HCT116 (cell line): ENCODE measurements around the gene MYH14. TPM values are rescaled to one million over a fixed set of nuclear protein-coding genes. Genes with fewer than 3 reads are reported as not detected.

Experiments
- ATAC-seq: fragments of 200-7000 bp; cut with Tn5 transposase; 2 replicates; pipeline ENCODE4 v1.9.1; 2020; ENCODE audit warnings: mild to moderate bottlenecking, moderate library complexity
- BruUV-seq: library from RNA; stranded (reverse); fragments of 400-500 nt; replicated peaks from 2 replicates; lab custom pipeline; 2021; lab: Mats Ljungman, UMichigan
- CTCF ChIA-PET: fragments of 300-600 bp; sonication (Branson Sonifier 250); formaldehyde crosslinking; loops from one replicate; lab custom pipeline; 2021; ENCODE audit warnings: antibody characterized with exemption; lab: Charles Lee
- POLR2A ChIA-PET: fragments of 300-600, 350-600 bp; sonication (Branson Sonifier 250); formaldehyde crosslinking; loops from one replicate; lab custom pipeline; 2021; ENCODE audit warnings: antibody characterized with exemption; lab: Charles Lee
- RAD21 ChIA-PET, 2 experiments: fragments of 300-600 bp; sonication (Branson Sonifier 250); formaldehyde crosslinking; loops; one replicate each; lab custom pipeline; 2023; ENCODE audit warnings: low total read pairs in 2 of 2; ENCODE audit not compliant: uncharacterized antibody in 2 of 2, unreplicated experiment in 2 of 2, low non-redundant PET in 1 of 2; lab: Charles Lee
- DNase-seq: peaks from one replicate; pipeline ENCODE4 v3.0.0-alpha.2; 2010; ENCODE audit warnings: low read depth, low spot score
- H2AFZ ChIP-seq: fragments of 200-600 bp; shearing (Covaris generic), sonication (generic); 2 replicates; pipeline ENCODE4 v1.6.1; 2017; ENCODE audit warnings: low read depth, mixed run types, mixed read lengths, antibody characterized with exemption, low read length; ENCODE audit not compliant: poor library complexity, severe bottlenecking
- H3K27ac ChIP-seq: 2 replicates; pipeline ENCODE4 v1.5.1; 2012; ENCODE audit warnings: low read depth, low read length
- H3K27me3 ChIP-seq: fragments of 200-600 bp; sonication (generic); 2 replicates; pipeline ENCODE4 v1.6.1; 2016; ENCODE audit warnings: mixed run types, low read length, mixed read lengths; ENCODE audit not compliant: insufficient read depth
- H3K36me3 ChIP-seq, 2 experiments: fragments of 200-500 bp in 1 of 2; fragments of 200-600 bp in 1 of 2; sonication (Bioruptor generic) in 1 of 2; sonication (generic) in 1 of 2; 2 replicates each; pipeline versions ENCODE4 v1.5.1 to v1.6.1; 2014 to 2016; ENCODE audit warnings: low read length in 2 of 2, inconsistent platforms in 1 of 2, mixed read lengths in 1 of 2, mixed run types in 1 of 2; ENCODE audit not compliant: insufficient read depth in 2 of 2, control insufficient read depth in 1 of 2
- H3K4me1 ChIP-seq, 2 experiments: fragments of 200-600 bp in 1 of 2; sonication (generic) in 1 of 2; 2 replicates each; pipeline versions ENCODE4 v1.5.1 to v1.6.1; 2012 to 2017; ENCODE audit warnings: low read length in 2 of 2, inconsistent platforms in 1 of 2, mild to moderate bottlenecking in 1 of 2, mixed read lengths in 1 of 2, mixed run types in 1 of 2, moderate library complexity in 1 of 2; ENCODE audit not compliant: insufficient read depth in 2 of 2, control insufficient read depth in 1 of 2
- H3K4me2 ChIP-seq: fragments of 200-600 bp; sonication (generic); 2 replicates; pipeline ENCODE4 v1.6.1; 2017; ENCODE audit warnings: mixed run types, low read length, mixed read lengths
- H3K4me3 ChIP-seq, 2 experiments: fragments of 200-600 bp in 1 of 2; sonication (generic) in 1 of 2; replicated peaks in 1 of 2; 2 replicates each; pipeline ENCODE4 v1.5.1; 2011 to 2016; ENCODE audit warnings: low read length in 2 of 2, control low read depth in 1 of 2, low read depth in 1 of 2, mild to moderate bottlenecking in 1 of 2, mixed read lengths in 1 of 2, mixed run types in 1 of 2
- H3K79me2 ChIP-seq: fragments of 200-600 bp; sonication (generic); 2 replicates; pipeline ENCODE4 v1.6.1; 2017; ENCODE audit warnings: mild to moderate bottlenecking, mixed run types, low read length, moderate library complexity, mixed read lengths; ENCODE audit not compliant: insufficient read depth
- H3K9ac ChIP-seq: fragments of 200-600 bp; sonication (generic); 2 replicates; pipeline ENCODE4 v1.6.1; 2016; ENCODE audit warnings: low read length, mixed read lengths
- H3K9me2 ChIP-seq: fragments of 200-600 bp; sonication (generic), shearing (Covaris generic); 2 replicates; pipeline ENCODE4 v1.6.1; 2017; ENCODE audit warnings: mixed run types, mild to moderate bottlenecking, moderate library complexity; ENCODE audit not compliant: insufficient read depth
- H3K9me3 ChIP-seq, 2 experiments: fragments of 200-500 bp in 1 of 2; fragments of 200-600 bp in 1 of 2; sonication (Bioruptor generic) in 1 of 2; sonication (generic) in 1 of 2; 2 replicates each; pipeline ENCODE4 v1.6.1; 2014 to 2017; ENCODE audit warnings: low read length in 2 of 2, mixed read lengths in 2 of 2, inconsistent platforms in 1 of 2, low read depth in 1 of 2, mild to moderate bottlenecking in 1 of 2, mixed run types in 1 of 2, moderate library complexity in 1 of 2; ENCODE audit not compliant: control insufficient read depth in 1 of 2, insufficient read depth in 1 of 2
- H4K20me1 ChIP-seq: fragments of 200-600 bp; sonication (generic), shearing (Covaris generic); 2 replicates; pipeline ENCODE4 v1.6.1; 2017; ENCODE audit warnings: mixed run types, mild to moderate bottlenecking, moderate library complexity; ENCODE audit not compliant: insufficient read depth
- CBX3 ChIP-seq: IDR thresholded peaks from 2 replicates; pipeline ENCODE4 v1.6.1; 2012; ENCODE audit warnings: low read depth
- FOSL1 ChIP-seq: IDR thresholded peaks from 2 replicates; pipeline ENCODE4 v1.6.1; 2012; ENCODE audit warnings: low read depth
- RAD21 ChIP-seq: IDR thresholded peaks from 2 replicates; pipeline ENCODE4 v1.6.1; 2012; ENCODE audit warnings: low read depth, mild to moderate bottlenecking
- YY1 ChIP-seq: IDR thresholded peaks from 2 replicates; pipeline ENCODE4 v1.6.1; 2011; ENCODE audit warnings: low read length, low read depth, moderate library complexity, mild to moderate bottlenecking; ENCODE audit not compliant: insufficient replicate concordance; ENCODE audit errors: extremely low read depth
- ZNF274 ChIP-seq: fragments of 200-500 bp; sonication (Bioruptor generic); IDR thresholded peaks from 2 replicates; pipeline ENCODE4 v1.6.1; 2014; ENCODE audit warnings: mild to moderate bottlenecking, low read depth, low read length, inconsistent platforms
- intact Hi-C: fragments of 100-400 bp; cut with micrococcal nuclease; formaldehyde crosslinking; loops from 2 replicates; pipeline ENCODE4 v1.10.0; 2022
- total RNA-seq: library from RNA; stranded (reverse); gene quantifications from one replicate; pipeline ENCODE4 v1.2.1, GENCODE V29; 2021; ENCODE audit not compliant: unreplicated experiment
- TF ChIP-seq, protein P1 (sequence below), 3 experiments: fragments of 200-600 bp in 1 of 3; sonication (generic) in 1 of 3; IDR thresholded peaks in 2 of 3; conservative IDR thresholded peaks in 1 of 3; 2 replicates each; pipeline ENCODE4 v1.5.1; 2012 to 2017; ENCODE audit warnings: low read depth in 2 of 3, low read length in 2 of 3, antibody characterized with exemption in 1 of 3, borderline replicate concordance in 1 of 3, control low read depth in 1 of 3, mild to moderate bottlenecking in 1 of 3, mixed read lengths in 1 of 3, mixed run types in 1 of 3, moderate library complexity in 1 of 3; ENCODE audit not compliant: insufficient read depth in 1 of 3

MYH14 gene
- total RNA-seq, 1 experiment from 2014 or later, result 60.1 TPM

DNA sequence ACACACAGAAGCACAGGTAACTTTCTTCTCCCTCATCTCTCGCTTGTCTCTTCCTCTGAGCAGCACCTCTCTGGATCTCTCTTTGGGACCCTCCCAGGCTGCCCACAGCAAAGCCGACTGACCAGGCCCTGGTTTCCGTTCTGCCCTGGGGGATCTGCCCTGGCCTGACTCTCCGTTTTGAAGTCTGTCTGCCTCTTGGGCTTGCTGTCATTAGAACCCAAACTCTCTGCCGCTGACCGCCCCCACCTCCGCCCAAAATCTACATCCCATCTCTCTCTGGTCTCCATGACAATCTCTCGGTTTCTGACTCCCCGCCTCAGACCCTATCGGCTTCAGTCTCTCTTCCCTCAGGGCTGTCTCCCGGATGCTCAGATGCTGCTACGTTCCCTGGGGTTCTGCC lies 118.8 kb downstream of the MYH14 start:
- Histone ChIP-seq H3K36me3 (peaks cover 2 to 6% of the 10 kb centered on the region in 2 experiments; a peak in 2 of 4 replicates), H3K27me3 (no peaks in the 10 kb centered on the region), H3K4me2 (no peak overlapping the region), H3K9ac (no peak overlapping the region), H3K9me3 (no peaks in the 10 kb centered on the region), H3K4me3 (no peak overlapping the region), H2AFZ (no peak overlapping the region), H3K9me2 (no peaks in the 10 kb centered on the region), H3K79me2 (no peaks in the 10 kb centered on the region; the same call in 1 of the 2 replicates), H3K27ac (no peak overlapping the region), H3K4me1 (peaks cover 3 to 19% of the 10 kb centered on the region in 2 experiments; a peak in 3 of 4 replicates), H4K20me1 (no peaks in the 10 kb centered on the region)
- no TSS peak for BruUV-seq
- DNase-seq (no peak), ATAC-seq (no peak)
- CTCF ChIA-PET, result no interaction called here
- TF ChIP-seq ZNF274 (no peak), RAD21 (no peak), FOSL1 (no peak), CBX3 (no peak), YY1 (no peak)
- TF ChIP-seq, protein P1, sequence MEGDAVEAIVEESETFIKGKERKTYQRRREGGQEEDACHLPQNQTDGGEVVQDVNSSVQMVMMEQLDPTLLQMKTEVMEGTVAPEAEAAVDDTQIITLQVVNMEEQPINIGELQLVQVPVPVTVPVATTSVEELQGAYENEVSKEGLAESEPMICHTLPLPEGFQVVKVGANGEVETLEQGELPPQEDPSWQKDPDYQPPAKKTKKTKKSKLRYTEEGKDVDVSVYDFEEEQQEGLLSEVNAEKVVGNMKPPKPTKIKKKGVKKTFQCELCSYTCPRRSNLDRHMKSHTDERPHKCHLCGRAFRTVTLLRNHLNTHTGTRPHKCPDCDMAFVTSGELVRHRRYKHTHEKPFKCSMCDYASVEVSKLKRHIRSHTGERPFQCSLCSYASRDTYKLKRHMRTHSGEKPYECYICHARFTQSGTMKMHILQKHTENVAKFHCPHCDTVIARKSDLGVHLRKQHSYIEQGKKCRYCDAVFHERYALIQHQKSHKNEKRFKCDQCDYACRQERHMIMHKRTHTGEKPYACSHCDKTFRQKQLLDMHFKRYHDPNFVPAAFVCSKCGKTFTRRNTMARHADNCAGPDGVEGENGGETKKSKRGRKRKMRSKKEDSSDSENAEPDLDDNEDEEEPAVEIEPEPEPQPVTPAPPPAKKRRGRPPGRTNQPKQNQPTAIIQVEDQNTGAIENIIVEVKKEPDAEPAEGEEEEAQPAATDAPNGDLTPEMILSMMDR (IDR thresholded peaks at IDR 0.05 in 2 of 3, conservative IDR thresholded peaks at IDR 0.05 in 1 of 3; ENCODE audit: borderline replicate concordance in 1 of 3, insufficient read depth in 1 of 3, low read depth in 2 of 3, low read length in 2 of 3), result no peak
- POLR2A ChIA-PET, result no interaction called here
- intact Hi-C loops, result no loop called here
- RAD21 ChIA-PET, result no interaction called here
